Parathyroid adenoma (tissue), 2 donors: Measurements from ENCODE around the gene DMD.

Source experiments
- H2AFZ ChIP-seq: fragments of 300-600 bp; sonication (generic); one replicate; pipeline ENCODE4 v1.7.0; 2017; ENCODE audit warnings: antibody characterized with exemption, mild to moderate bottlenecking
- H3K27ac ChIP-seq: fragments of 300-600 bp; sonication (generic); one replicate; pipeline ENCODE4 v1.7.0; 2017
- H3K27me3 ChIP-seq: fragments of 300-600 bp; sonication (generic); one replicate; pipeline ENCODE4 v1.7.0; 2017; ENCODE audit warnings: low read length; ENCODE audit not compliant: control insufficient read depth, insufficient read depth
- H3K36me3 ChIP-seq: fragments of 300-600 bp; sonication (generic); one replicate; pipeline ENCODE4 v1.7.0; 2017; ENCODE audit warnings: low read length; ENCODE audit not compliant: control insufficient read depth, insufficient read depth
- H3K4me1 ChIP-seq: fragments of 300-600 bp; sonication (generic); one replicate; pipeline ENCODE4 v1.7.0; 2017; ENCODE audit warnings: control low read depth
- H3K4me2 ChIP-seq: fragments of 300-600 bp; sonication (generic); one replicate; pipeline ENCODE4 v1.7.0; 2017; ENCODE audit warnings: low read length
- H3K4me3 ChIP-seq: fragments of 300-600 bp; sonication (generic); one replicate; pipeline ENCODE4 v1.7.0; 2017; ENCODE audit warnings: low read depth, low read length
- H3K79me2 ChIP-seq: fragments of 300-600 bp; sonication (generic); one replicate; pipeline ENCODE4 v1.7.0; 2017; ENCODE audit warnings: control low read depth
- H3K9ac ChIP-seq: fragments of 300-600 bp; sonication (generic); one replicate; pipeline ENCODE4 v1.7.0; 2017; ENCODE audit warnings: mild to moderate bottlenecking
- H3K9me3 ChIP-seq: fragments of 300-600 bp; sonication (generic); one replicate; pipeline ENCODE4 v1.7.0; 2017; ENCODE audit warnings: low read length; ENCODE audit not compliant: control insufficient read depth
- CTCF ChIP-seq: fragments of 300-600 bp; sonication (generic); IDR thresholded peaks from one replicate; pipeline ENCODE4 v1.7.0; 2017; ENCODE audit warnings: antibody characterized with exemption, mild to moderate bottlenecking
- donor health status: primary hyperparathyroidism.

The DMD gene

GRCh38 chrX:31287861-31288260, 1923.5 kb downstream of the DMD start:
- no peaks in the 10 kb centered on the region for H3K9me3 ChIP-seq
- no peak overlapping the region for H3K9ac ChIP-seq
- no peak overlapping the region for H3K27ac ChIP-seq

GRCh38 chrX:31280580-31280979, 1930.8 kb downstream of the DMD start:
- H3K9me3 ChIP-seq, result no peaks in the 10 kb centered on the region
- no peaks in the 10 kb centered on the region for H3K79me2 ChIP-seq
- H3K9ac ChIP-seq, result no peak overlapping the region
- no peak overlapping the region for H2AFZ ChIP-seq
- no peak overlapping the region for H3K27ac ChIP-seq
- no peaks in the 10 kb centered on the region for H3K4me1 ChIP-seq
- no peak overlapping the region for H3K4me2 ChIP-seq
- H3K36me3 ChIP-seq, result no peaks in the 10 kb centered on the region
- no peak for TF ChIP-seq CTCF
- H3K27me3 ChIP-seq, result no peaks in the 10 kb centered on the region
- no peak overlapping the region for H3K4me3 ChIP-seq

More at GRCh38 chrX:31287861-31288260, 1923.5 kb downstream of the DMD start:
- H3K4me2 ChIP-seq, result no peak overlapping the region
- no peaks in the 10 kb centered on the region for H3K36me3 ChIP-seq
- H3K79me2 ChIP-seq, result no peaks in the 10 kb centered on the region
- H2AFZ ChIP-seq, result no peak overlapping the region
- no peak overlapping the region for H3K4me3 ChIP-seq
- H3K4me1 ChIP-seq, result no peaks in the 10 kb centered on the region
- H3K27me3 ChIP-seq, result no peaks in the 10 kb centered on the region
- no peak for TF ChIP-seq CTCF

- H3K9me3 ChIP-seq, result no peaks in the 10 kb centered on the region
- no peak overlapping the region for H3K27ac ChIP-seq
- no peaks in the 10 kb centered on the region for H3K27me3 ChIP-seq
- H2AFZ ChIP-seq, result no peak overlapping the region
- no peak for TF ChIP-seq CTCF
- H3K9ac ChIP-seq, result no peak overlapping the region
- H3K79me2 ChIP-seq, result no peaks in the 10 kb centered on the region
- H3K4me2 ChIP-seq, result no peak overlapping the region
- no peaks in the 10 kb centered on the region for H3K36me3 ChIP-seq
- H3K4me3 ChIP-seq, result no peak overlapping the region
- H3K4me1 ChIP-seq, result no peaks in the 10 kb centered on the region
Measured at GRCh38 chrX:31279359-31279758, 1932.0 kb downstream of the DMD start.

- Histone ChIP-seq H3K4me1 (no peaks in the 10 kb centered on the region), H3K9me3 (no peaks in the 10 kb centered on the region)
- TF ChIP-seq CTCF, result no peak
Measured at GRCh38 chrX:31272472-31272775, 1938.9 kb downstream of the DMD start.

GRCh38 chrX:31271615-31272471, 1939.5 kb downstream of the DMD start:
- Histone ChIP-seq H3K4me2 (no peak overlapping the region), H3K27ac (no peak overlapping the region)
- no peak for TF ChIP-seq CTCF

More at GRCh38 chrX:31272472-31272775, 1938.9 kb downstream of the DMD start:
- no peak overlapping the region for H2AFZ ChIP-seq
- H3K4me3 ChIP-seq, result no peak overlapping the region
- no peaks in the 10 kb centered on the region for H3K36me3 ChIP-seq
- H3K4me2 ChIP-seq, result no peak overlapping the region
- H3K27ac ChIP-seq, result no peak overlapping the region
- H3K27me3 ChIP-seq, result no peaks in the 10 kb centered on the region
- no peaks in the 10 kb centered on the region for H3K79me2 ChIP-seq
- H3K9ac ChIP-seq, result no peak overlapping the region

More at GRCh38 chrX:31271615-31272471, 1939.5 kb downstream of the DMD start:
- Histone ChIP-seq H3K9me3 (no peaks in the 10 kb centered on the region), H3K4me1 (no peaks in the 10 kb centered on the region), H3K4me3 (no peak overlapping the region), H3K36me3 (no peaks in the 10 kb centered on the region), H3K27me3 (no peaks in the 10 kb centered on the region), H3K9ac (no peak overlapping the region), H2AFZ (no peak overlapping the region), H3K79me2 (no peaks in the 10 kb centered on the region)
